ENCODE measurements around the gene CXCL8.

- TF ChIP-seq POLR2AphosphoS5 (IDR thresholded peaks at IDR 0.05; ENCODE audit: low read depth, low read length) (no peak), CTCF (IDR thresholded peaks at IDR 0.05) (no peak), REST (IDR thresholded peaks at IDR 0.05; ENCODE audit: insufficient read depth in 1 of 2, low read depth in 2 of 2, low read length in 1 of 2) (no peak), TCF7L2 (IDR thresholded peaks at IDR 0.05; ENCODE audit: low read depth, low read length) (no peak)
Observed at GRCh38 chr4:73693811-73694210, 46.6 kb upstream of the CXCL8 start.

Measured in Panc1 (cell line).